Breast epithelium (tissue), 3 donors: ENCODE data around the gene RPL21.

ENCODE experiments used
- CTCF ChIP-seq, 3 donors: fragments of 450-650 bp; IDR thresholded peaks; one replicate each; pipeline ENCODE4 v1.5.1; 2016 to 2017; ENCODE audit warnings: antibody characterized with exemption in 3 of 3, mild to moderate bottlenecking in 3 of 3, moderate library complexity in 3 of 3
- POLR2A ChIP-seq: fragments of 450-650 bp; IDR thresholded peaks from one replicate; pipeline ENCODE4 v1.6.1; 2016; ENCODE audit warnings: antibody characterized with exemption, mild to moderate bottlenecking, moderate library complexity
- POLR2AphosphoS5 ChIP-seq, 3 donors: sonication (generic); formaldehyde crosslinking; IDR thresholded peaks; one replicate each; pipeline ENCODE4 v1.6.1; 2017; ENCODE audit warnings: antibody characterized with exemption in 3 of 3

GRCh38 chr13:27259831-27260230, 8.5 kb downstream of the RPL21 start:
- TF ChIP-seq CTCF (IDR thresholded peaks at IDR 0.05) (no peak), POLR2A (no peak), POLR2AphosphoS5 (IDR thresholded peaks at IDR 0.05) (no peak)
